SK-N-SH (cell line): Measurements from ENCODE around the gene B3GNT4. TPM values are rescaled to one million over a fixed set of nuclear protein-coding genes. Genes with fewer than 3 reads are reported as not detected.

Experiments used
- CTCF ChIA-PET: fragments of 300-600, 350-600 bp; formaldehyde crosslinking; extraction: SDS; loops from one replicate; lab custom pipeline; 2021; lab: Yijun Ruan, JAX
- POLR2A ChIA-PET: fragments of 350-600 bp; sonication (Branson Sonifier 250); formaldehyde crosslinking; extraction: SDS; loops from one replicate; lab custom pipeline; 2020; ENCODE audit warnings: antibody characterized with exemption, inconsistent platforms; lab: Yijun Ruan, JAX
- DNase-seq: peaks from one replicate; pipeline ENCODE4 v3.0.0; 2012
- H2AFZ ChIP-seq: fragments of 200-600 bp; sonication (generic); 2 replicates; pipeline ENCODE4 v1.8.1; 2016; ENCODE audit warnings: antibody characterized with exemption, mild to moderate bottlenecking, low read depth
- H3F3A ChIP-seq: fragments of 200-600 bp; sonication (generic); replicated peaks from 2 replicates; pipeline ENCODE3; 2016; ENCODE audit warnings: antibody characterized with exemption, mild to moderate bottlenecking; ENCODE audit not compliant: insufficient read depth
- H3K27ac ChIP-seq, 2 experiments: fragments of 200-500 bp in 1 of 2; fragments of 200-600 bp in 1 of 2; sonication (Bioruptor generic) in 1 of 2; sonication (generic), shearing (Covaris generic) in 1 of 2; 2 replicates each; pipeline versions ENCODE4 v1.5.1 to v1.6.1; 2014 to 2016; ENCODE audit warnings: low read depth in 2 of 2, inconsistent platforms in 1 of 2, low read length in 1 of 2, mild to moderate bottlenecking in 1 of 2, mixed read lengths in 1 of 2
- H3K27me3 ChIP-seq: fragments of 200-600 bp; sonication (generic), shearing (Covaris generic); 2 replicates; pipeline ENCODE4 v1.6.1; 2016; ENCODE audit warnings: mixed run types; ENCODE audit not compliant: insufficient read depth
- H3K36me3 ChIP-seq, 2 experiments: fragments of 200-500 bp in 1 of 2; fragments of 200-600 bp in 1 of 2; sonication (Bioruptor generic) in 1 of 2; sonication (generic) in 1 of 2; replicated peaks in 1 of 2; 2 replicates each; pipeline versions ENCODE3 to v1.5.1; 2014 to 2016; ENCODE audit warnings: low read length in 1 of 2, mild to moderate bottlenecking in 1 of 2; ENCODE audit not compliant: insufficient read depth in 2 of 2, control insufficient read depth in 1 of 2
- H3K4me1 ChIP-seq, 2 experiments: fragments of 200-500 bp in 1 of 2; fragments of 200-600 bp in 1 of 2; sonication (Bioruptor generic) in 1 of 2; sonication (generic), shearing (Covaris generic) in 1 of 2; 2 replicates each; pipeline versions ENCODE4 v1.5.1 to v1.6.1; 2014 to 2016; ENCODE audit warnings: low read depth in 1 of 2, low read length in 1 of 2, mixed run types in 1 of 2; ENCODE audit not compliant: insufficient read depth in 2 of 2, control insufficient read depth in 1 of 2
- H3K4me2 ChIP-seq: fragments of 200-600 bp; sonication (generic), shearing (Covaris generic); 2 replicates; pipeline ENCODE4 v1.6.1; 2017; ENCODE audit warnings: mixed run types
- H3K4me3 ChIP-seq, 2 experiments: fragments of 200-500 bp in 1 of 2; fragments of 200-600 bp in 1 of 2; sonication (Bioruptor generic) in 1 of 2; sonication (generic), shearing (Covaris generic) in 1 of 2; 2 replicates each; pipeline versions ENCODE4 v1.5.1 to v1.8.1; 2014 to 2016; ENCODE audit warnings: low read depth in 2 of 2, inconsistent platforms in 1 of 2, low read length in 1 of 2, mild to moderate bottlenecking in 1 of 2, mixed read lengths in 1 of 2, moderate library complexity in 1 of 2
- H3K79me2 ChIP-seq: fragments of 200-600 bp; sonication (generic); 2 replicates; pipeline ENCODE4 v1.8.1; 2017; ENCODE audit warnings: mild to moderate bottlenecking; ENCODE audit not compliant: insufficient read depth
- H3K9ac ChIP-seq: fragments of 200-600 bp; sonication (generic); 2 replicates; pipeline ENCODE4 v1.6.1; 2017; ENCODE audit warnings: mixed run types
- H3K9me2 ChIP-seq: fragments of 200-600 bp; sonication (generic); 2 replicates; pipeline ENCODE4 v1.6.1; 2017; ENCODE audit warnings: mixed run types
- H3K9me3 ChIP-seq: fragments of 200-600 bp; sonication (generic); 2 replicates; pipeline ENCODE4 v1.6.1; 2017; ENCODE audit warnings: mixed run types, mild to moderate bottlenecking, moderate library complexity
- H4K20me1 ChIP-seq: fragments of 200-600 bp; sonication (generic); 2 replicates; pipeline ENCODE4 v1.6.1; 2017; ENCODE audit warnings: mild to moderate bottlenecking, mixed run types; ENCODE audit not compliant: insufficient read depth
- CHD2 ChIP-seq: fragments of 150-350 bp; IDR thresholded peaks from 2 replicates; pipeline ENCODE4 v1.6.1; 2018; ENCODE audit warnings: low read length; ENCODE audit not compliant: partially characterized antibody
- EP300 ChIP-seq, 2 experiments: IDR thresholded peaks; 2 replicates each; pipeline versions ENCODE4 v1.4.0 to v1.6.1; 2012; ENCODE audit warnings: borderline replicate concordance in 1 of 2, low read depth in 1 of 2, low read length in 1 of 2
- EZH2phosphoT487 ChIP-seq: fragments of 200-600 bp; sonication (generic); IDR thresholded peaks from 2 replicates; pipeline ENCODE4 v1.6.1; 2017; ENCODE audit warnings: low read depth, mixed run types, mild to moderate bottlenecking, antibody characterized with exemption, moderate library complexity, borderline replicate concordance
- FOXM1 ChIP-seq: IDR thresholded peaks from 2 replicates; pipeline ENCODE4 v1.4.0; 2012; ENCODE audit warnings: low read depth, mild to moderate bottlenecking
- JUND ChIP-seq: IDR thresholded peaks from 2 replicates; pipeline ENCODE4 v1.4.0; 2012
- MAX ChIP-seq: IDR thresholded peaks from 2 replicates; pipeline ENCODE4 v1.4.0; 2012; ENCODE audit warnings: low read depth
- MEF2A ChIP-seq: IDR thresholded peaks from 2 replicates; pipeline ENCODE4 v1.4.0; 2012; ENCODE audit warnings: low read depth, borderline replicate concordance
- RAD21 ChIP-seq: IDR thresholded peaks from 2 replicates; pipeline ENCODE4 v1.6.1; 2012; ENCODE audit warnings: mild to moderate bottlenecking, low read length
- REST ChIP-seq: IDR thresholded peaks from 2 replicates; pipeline ENCODE4 v1.6.1; 2012; ENCODE audit warnings: mild to moderate bottlenecking, low read depth, low read length, moderate library complexity
- RXRA ChIP-seq: IDR thresholded peaks from 2 replicates; pipeline ENCODE4 v1.4.0; 2012; ENCODE audit warnings: low read depth, mild to moderate bottlenecking, borderline replicate concordance
- SIN3A ChIP-seq: IDR thresholded peaks from 2 replicates; pipeline ENCODE4 v1.6.1; 2012; ENCODE audit warnings: low read depth, mild to moderate bottlenecking, low read length, moderate library complexity, borderline replicate concordance
- SMC3 ChIP-seq: IDR thresholded peaks from 2 replicates; pipeline ENCODE4 v1.6.1; 2012; ENCODE audit warnings: low read depth, low read length, improper control_type of control experiment
- TEAD4 ChIP-seq: IDR thresholded peaks from 2 replicates; pipeline ENCODE4 v1.4.0; 2012; ENCODE audit warnings: mild to moderate bottlenecking, borderline replicate concordance; ENCODE audit not compliant: insufficient read depth
- USF1 ChIP-seq: IDR thresholded peaks from 2 replicates; pipeline ENCODE4 v1.4.0; 2012; ENCODE audit warnings: low read depth, borderline replicate concordance
- YY1 ChIP-seq: IDR thresholded peaks from 2 replicates; pipeline ENCODE4 v1.4.0; 2012; ENCODE audit warnings: low read depth, mild to moderate bottlenecking
- WGBS: methylation state at CpG from one replicate; pipeline ENCODE4 v1.1.6; 2017; ENCODE audit warnings: low lambda C conversion rate; 5-methylcytosine and 5-hydroxymethylcytosine counted together
- polyA plus RNA-seq, 3 experiments: library from polyadenylated mRNA; depleted of rRNA; stranded (reverse); fragments of >200 nt; gene quantifications; 2 replicates each; pipeline ENCODE4 v1.2.3, GENCODE V29; 2012
- TF ChIP-seq, protein P1 (sequence below): IDR thresholded peaks from 2 replicates; pipeline ENCODE4 v1.4.0; 2012; ENCODE audit warnings: low read depth, borderline replicate concordance
- TF ChIP-seq, protein P2 (sequence below): fragments of 150-350 bp; IDR thresholded peaks from 2 replicates; pipeline ENCODE4 v1.6.1; 2016; ENCODE audit warnings: mild to moderate bottlenecking, low read depth, low read length
- TF ChIP-seq, protein P3 (sequence below): fragments of 200-600 bp; sonication (generic); IDR thresholded peaks from 2 replicates; pipeline ENCODE4 v1.6.1; 2017; ENCODE audit warnings: antibody characterized with exemption, mild to moderate bottlenecking, moderate library complexity

The B3GNT4 gene
- polyA plus RNA-seq, 1 of the 3 experiments (the other 2 are of a cell fraction): 0.81 TPM

- Histone ChIP-seq H4K20me1 (no peaks in the 10 kb centered on the region), H3K27me3 (no peaks in the 10 kb centered on the region), H3K4me3 (no peak overlapping the region), H3K4me1 (no peaks in the 10 kb centered on the region), H2AFZ (no peak overlapping the region), H3K9me2 (no peaks in the 10 kb centered on the region), H3K79me2 (no peaks in the 10 kb centered on the region), H3K9me3 (no peaks in the 10 kb centered on the region)
- no peak for DNase-seq
- POLR2A ChIA-PET: no interaction called here
- WGBS: 86% methylated on average over 17 of the region's 17 CpGs
- CTCF ChIA-PET: interaction anchor here (0.7 kb wide), 1 partner anchor 19 kb away, joined by 4 read pairs; no protein-coding TSS in a partner anchor
- TF ChIP-seq EZH2phosphoT487 (no peak), TEAD4 (no peak), FOXM1 (no peak), RXRA (no peak), RAD21 (no peak), SMC3 (no peak), USF1 (no peak), MAX (no peak), YY1 (no peak), CHD2 (no peak), EP300 (IDR thresholded peaks at IDR 0.05; ENCODE audit: borderline replicate concordance in 1 of 2, low read depth in 1 of 2, low read length in 1 of 2) (no peak), MEF2A (no peak), SIN3A (no peak), JUND (no peak), REST (no peak)
- TF ChIP-seq, protein P1, sequence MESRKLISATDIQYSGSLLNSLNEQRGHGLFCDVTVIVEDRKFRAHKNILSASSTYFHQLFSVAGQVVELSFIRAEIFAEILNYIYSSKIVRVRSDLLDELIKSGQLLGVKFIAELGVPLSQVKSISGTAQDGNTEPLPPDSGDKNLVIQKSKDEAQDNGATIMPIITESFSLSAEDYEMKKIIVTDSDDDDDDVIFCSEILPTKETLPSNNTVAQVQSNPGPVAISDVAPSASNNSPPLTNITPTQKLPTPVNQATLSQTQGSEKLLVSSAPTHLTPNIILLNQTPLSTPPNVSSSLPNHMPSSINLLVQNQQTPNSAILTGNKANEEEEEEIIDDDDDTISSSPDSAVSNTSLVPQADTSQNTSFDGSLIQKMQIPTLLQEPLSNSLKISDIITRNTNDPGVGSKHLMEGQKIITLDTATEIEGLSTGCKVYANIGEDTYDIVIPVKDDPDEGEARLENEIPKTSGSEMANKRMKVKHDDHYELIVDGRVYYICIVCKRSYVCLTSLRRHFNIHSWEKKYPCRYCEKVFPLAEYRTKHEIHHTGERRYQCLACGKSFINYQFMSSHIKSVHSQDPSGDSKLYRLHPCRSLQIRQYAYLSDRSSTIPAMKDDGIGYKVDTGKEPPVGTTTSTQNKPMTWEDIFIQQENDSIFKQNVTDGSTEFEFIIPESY: no peak
- TF ChIP-seq, protein P2, sequence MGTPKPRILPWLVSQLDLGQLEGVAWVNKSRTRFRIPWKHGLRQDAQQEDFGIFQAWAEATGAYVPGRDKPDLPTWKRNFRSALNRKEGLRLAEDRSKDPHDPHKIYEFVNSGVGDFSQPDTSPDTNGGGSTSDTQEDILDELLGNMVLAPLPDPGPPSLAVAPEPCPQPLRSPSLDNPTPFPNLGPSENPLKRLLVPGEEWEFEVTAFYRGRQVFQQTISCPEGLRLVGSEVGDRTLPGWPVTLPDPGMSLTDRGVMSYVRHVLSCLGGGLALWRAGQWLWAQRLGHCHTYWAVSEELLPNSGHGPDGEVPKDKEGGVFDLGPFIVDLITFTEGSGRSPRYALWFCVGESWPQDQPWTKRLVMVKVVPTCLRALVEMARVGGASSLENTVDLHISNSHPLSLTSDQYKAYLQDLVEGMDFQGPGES: no peak
- TF ChIP-seq, protein P3, sequence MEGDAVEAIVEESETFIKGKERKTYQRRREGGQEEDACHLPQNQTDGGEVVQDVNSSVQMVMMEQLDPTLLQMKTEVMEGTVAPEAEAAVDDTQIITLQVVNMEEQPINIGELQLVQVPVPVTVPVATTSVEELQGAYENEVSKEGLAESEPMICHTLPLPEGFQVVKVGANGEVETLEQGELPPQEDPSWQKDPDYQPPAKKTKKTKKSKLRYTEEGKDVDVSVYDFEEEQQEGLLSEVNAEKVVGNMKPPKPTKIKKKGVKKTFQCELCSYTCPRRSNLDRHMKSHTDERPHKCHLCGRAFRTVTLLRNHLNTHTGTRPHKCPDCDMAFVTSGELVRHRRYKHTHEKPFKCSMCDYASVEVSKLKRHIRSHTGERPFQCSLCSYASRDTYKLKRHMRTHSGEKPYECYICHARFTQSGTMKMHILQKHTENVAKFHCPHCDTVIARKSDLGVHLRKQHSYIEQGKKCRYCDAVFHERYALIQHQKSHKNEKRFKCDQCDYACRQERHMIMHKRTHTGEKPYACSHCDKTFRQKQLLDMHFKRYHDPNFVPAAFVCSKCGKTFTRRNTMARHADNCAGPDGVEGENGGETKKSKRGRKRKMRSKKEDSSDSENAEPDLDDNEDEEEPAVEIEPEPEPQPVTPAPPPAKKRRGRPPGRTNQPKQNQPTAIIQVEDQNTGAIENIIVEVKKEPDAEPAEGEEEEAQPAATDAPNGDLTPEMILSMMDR: no peak
- TF ChIP-seq, all 33 proteins: peak for 0
- H3K27ac ChIP-seq: no peak overlapping the region
- H3K9ac ChIP-seq: no peak overlapping the region
- no peaks in the 10 kb centered on the region for H3K36me3 ChIP-seq
- H3K4me2 ChIP-seq: no peak overlapping the region
- H3F3A ChIP-seq: no peaks in the 10 kb centered on the region
These were observed 31.1 kb upstream of the B3GNT4 start for GRCh38 chr12:122172262-122172939.
